Measurements from ENCODE around the gene PHYKPL.

The PHYKPL gene

DNA sequence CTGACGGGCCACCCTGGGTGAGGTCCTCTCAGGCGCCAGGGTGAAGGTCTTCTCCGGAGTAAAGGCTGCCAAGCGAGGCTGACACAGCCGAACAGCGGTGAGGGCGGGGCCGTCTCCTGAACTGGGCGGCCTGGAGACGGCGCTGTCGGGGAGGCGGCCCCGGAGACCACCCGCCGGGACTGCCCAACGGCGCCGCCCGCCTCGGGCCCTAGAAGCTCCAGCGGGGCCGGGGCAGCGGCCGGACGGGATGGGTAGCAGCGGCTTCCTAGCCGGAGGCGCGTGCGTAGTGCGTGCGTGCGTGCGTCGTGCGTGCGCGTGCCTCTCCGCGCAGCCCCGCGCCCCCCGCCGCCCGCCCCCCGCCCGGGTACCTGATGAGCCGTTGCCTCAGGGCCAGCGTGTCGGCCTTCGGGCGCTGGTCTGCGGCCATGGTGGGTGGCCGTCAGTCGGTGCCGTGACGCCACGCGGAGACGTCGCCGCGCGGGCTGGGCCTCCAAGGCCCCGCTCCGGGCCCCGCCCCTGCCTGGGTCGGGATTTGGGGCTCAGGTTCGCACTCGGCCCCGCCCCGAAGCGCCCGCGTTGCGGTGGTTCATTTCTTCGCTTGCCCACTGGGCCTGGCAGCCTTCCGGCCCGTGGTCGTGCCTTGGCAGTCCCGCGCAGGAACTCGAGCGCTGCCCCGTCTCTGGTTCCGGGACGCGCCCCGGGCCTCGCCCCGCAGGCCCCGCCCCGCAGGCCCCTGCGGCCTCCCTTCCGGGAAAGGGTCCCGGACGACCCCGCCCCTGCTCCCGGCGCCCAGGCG, at the start of gene PHYKPL:
PHYKPL (minus strand) TSS at position 679 of the 796 bp plus-strand sequence; CDS start at position 427, 252 bp downstream.
- DNase-seq: peak; percentile 78

- no peak for DNase-seq
These were observed 49.8 kb upstream of the PHYKPL start for GRCh38 chr5:178282391-178282790.

DNA sequence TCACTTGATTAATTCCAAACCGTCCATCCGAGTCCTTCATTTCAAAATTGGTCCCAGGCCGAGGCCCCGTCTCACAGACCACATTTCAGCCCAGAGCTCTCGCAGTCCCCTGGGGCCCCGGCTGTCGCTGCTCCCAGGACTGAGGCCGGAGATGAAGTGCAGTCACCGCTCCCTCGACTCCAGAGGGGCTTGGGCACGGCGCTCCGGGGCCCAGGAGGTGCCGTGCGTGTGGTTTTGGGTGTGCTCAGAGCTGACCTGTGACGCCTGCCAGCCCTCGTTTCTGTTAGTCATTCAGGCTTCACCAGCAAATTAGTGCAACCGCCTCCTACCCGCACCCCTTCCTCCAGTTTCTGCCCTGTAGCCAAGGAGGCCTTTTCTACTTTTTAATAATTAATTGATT, 48.7 kb upstream of the PHYKPL start:
- no peak for DNase-seq

DNA sequence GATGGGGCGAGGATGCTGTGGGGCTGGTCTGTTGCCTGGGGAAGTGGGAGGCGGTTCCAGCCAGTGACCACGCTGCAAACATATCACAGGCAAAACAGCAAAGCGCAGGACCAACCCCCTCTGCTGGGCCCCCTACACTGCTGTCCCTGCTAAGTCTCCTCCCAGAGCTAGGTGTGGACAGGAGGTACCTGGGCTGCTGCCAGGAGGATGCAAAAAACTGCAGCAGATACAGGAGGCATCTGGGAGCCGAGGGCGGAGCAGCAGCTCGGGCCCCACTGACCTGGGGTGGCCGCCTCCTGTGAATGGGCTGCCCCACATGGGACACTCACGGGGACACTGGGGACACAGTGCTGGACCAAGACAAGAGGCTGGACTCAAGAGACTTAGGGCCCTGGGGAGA, 48.0 kb upstream of the PHYKPL start:
- DNase-seq: no peak

DNA sequence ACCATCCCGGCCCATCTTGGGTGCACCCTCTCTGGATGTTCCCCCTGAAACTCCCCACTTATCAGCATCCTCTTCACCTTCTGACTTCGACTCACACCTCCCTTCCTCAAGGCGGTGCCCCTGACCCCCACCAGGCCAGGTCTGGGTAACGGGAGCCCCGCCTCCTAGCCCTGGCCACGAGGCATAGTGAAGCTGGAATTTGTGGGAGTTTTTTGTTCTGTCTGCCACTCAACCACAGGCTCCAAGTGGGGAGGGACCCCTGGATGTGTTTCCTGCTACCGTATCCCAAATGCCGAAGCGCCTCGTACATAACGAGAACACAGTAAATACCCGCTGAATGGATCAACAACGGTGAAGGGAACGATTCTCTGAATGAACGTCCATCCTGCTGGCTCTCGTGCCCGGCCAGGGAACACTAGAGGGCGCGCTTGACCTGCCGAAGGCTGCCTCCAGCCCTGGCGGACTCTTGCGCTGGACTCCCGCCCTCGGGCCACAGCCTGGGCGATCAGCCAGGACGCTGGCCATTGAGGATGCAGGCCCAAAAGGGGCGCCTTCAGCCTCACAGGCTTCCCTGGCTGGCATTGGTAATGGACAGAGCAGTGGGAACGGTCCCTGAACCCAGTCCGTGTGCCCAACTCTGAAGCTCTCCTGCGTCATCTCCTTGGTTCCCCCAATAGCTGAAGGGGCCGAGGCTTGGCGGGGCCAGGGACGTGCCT, 47.3 kb upstream of the PHYKPL start:
- DNase-seq: peak; percentile 92

DNA sequence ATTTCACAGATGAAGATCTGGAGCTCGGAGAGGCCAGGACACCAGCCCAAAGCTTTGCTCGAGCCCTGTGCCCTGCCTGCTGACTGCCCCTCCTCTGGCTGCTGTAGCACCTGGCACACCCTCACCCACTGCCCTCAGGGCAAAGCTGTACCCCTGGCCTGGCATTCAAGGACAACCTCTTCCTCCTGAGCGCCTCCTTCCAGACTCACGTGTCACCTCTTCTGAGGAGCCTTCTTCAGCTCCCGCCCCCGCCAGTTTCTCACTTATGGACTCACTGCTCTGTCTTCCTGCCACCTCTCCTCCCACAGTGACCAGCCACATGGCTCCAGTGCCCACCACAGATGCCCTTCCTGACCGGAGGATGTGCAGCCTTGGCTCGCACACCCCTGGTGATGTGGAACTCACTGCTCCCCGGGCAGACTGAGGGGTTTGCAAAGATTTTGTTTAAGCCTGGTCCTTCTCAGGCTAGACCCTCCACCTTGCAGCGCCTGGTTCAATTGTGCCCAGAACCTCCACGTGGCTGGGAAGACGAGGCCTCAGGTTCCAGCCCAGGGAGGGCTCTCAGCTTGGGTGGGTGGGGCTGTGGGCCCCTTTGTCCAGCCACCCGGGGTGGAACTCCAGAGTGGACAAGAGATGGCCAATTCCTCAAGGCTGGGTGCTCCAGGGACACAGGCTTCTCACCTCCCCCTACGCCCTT, 46.6 kb upstream of the PHYKPL start:
- no peak for DNase-seq

DNA sequence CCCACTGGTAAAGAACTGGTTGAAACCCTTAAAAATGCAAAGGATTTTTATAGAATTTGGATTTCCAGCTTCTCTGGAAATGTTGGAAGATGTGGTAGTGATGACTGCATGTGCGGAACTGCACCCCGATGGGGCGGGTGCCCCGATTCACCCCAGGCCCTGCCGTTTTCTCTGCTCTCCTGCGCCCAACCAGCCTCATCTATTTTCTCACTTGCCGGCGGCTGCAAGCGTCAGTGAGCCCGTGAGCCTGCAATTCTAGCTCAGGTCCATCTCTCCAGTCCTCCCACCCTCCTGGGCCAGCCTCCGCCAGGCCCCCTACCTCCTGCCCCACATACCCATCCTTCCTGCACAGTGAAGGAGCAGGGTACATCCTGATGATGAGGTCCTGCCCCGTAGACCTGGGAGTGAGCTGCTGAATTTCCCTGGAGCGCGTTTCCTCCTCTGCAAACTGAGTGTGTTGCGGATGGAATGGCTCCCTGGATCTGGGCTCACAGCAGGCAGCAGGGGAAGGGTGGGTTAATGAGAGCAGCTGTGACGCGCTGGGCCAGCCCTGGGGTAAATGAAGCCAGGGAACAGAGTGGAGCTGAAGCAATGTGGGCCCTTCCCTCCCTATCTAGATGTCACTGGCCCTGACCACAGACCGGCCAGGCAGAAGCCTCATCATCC, 45.9 kb upstream of the PHYKPL start:
- no peak for DNase-seq

DNA sequence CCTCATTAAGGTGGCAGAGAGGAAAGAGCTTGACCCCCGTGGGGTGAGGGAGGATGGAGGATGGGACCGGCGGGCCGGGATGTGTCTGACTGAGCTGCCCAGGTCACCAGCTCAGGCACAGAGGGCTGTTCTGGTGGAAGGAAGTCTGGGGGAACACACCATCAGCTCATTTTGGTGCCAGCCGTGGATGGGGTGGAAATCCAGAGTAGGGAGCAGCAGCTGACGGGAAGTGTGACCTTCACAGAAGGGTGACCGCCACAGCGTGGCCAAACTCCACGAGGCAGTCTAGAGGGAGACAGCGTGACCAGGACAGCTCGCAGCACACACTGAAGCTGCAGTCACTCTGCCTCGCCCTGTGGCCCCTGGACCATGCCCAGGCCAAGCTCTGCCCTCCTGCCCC, 45.3 kb upstream of the PHYKPL start:
- no peak for DNase-seq

- DNase-seq: no peak
These were observed 44.7 kb upstream of the PHYKPL start for GRCh38 chr5:178277346-178277745.

- no peak for DNase-seq
These were observed 42.4 kb upstream of the PHYKPL start for GRCh38 chr5:178274781-178275537.

- no peak for DNase-seq
These were observed 41.3 kb upstream of the PHYKPL start for GRCh38 chr5:178273665-178274541.

- DNase-seq: no peak
These were observed 40.4 kb upstream of the PHYKPL start for GRCh38 chr5:178273041-178273440.

GRCh38 chr5:178272591-178272990, 40.0 kb upstream of the PHYKPL start:
- no peak for DNase-seq

DNA sequence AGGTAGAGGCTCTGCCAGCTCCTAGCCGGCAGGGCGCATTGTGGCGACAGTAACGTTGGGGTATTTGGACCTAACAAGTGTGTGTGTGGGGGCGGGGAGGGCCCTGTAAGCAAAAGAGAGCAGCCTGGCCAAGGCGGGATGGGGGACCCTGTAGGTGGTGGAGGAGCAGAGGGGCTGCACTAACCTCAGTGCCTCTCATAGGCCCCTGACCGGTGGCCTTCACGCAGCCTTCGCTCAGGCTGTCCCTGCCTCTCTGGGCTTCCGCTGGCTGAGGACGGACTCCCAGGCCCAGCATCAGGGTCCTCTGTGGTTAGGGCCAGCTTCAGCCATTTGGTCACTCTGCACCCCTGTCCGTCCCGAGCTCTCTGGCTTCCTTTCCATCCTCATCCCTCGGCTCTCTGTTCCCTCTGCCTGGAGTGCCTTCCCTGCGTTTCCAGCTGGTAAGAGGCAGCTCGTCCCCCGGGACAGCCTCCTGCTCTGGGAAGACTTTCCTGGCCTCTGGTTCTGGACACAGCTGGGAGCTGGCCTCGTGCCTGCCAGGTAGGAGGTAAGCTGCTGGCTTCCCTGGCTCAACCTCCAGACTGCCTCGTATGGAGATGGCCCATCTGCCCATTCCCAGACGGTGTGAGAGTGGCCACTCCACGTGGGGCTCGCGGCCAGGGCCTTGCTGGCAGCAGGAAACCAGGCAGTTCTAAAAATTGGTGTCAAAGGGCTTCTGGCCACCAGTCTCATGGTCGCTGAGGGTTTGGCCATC, 39.3 kb upstream of the PHYKPL start:
- DNase-seq: no peak

DNA sequence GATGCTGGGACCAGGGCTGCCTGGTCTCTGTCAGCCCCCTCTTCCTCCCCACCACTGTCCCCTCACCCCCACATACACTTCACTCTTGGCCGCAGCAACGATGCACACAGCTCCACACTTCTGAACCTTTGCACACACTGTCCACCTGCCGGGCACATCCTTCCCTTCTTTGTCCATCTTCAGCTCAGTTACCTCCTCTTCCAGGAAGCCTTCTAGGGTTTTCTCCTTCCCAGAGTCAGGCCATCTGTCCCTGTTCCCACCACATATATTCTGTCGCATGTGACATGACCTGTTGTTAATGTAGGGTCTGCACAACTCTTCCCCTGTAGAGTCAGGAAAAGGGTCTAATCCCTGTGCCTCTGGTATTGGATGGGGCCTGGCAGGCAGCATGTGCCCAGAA, 38.6 kb upstream of the PHYKPL start:
- DNase-seq: no peak

DNA sequence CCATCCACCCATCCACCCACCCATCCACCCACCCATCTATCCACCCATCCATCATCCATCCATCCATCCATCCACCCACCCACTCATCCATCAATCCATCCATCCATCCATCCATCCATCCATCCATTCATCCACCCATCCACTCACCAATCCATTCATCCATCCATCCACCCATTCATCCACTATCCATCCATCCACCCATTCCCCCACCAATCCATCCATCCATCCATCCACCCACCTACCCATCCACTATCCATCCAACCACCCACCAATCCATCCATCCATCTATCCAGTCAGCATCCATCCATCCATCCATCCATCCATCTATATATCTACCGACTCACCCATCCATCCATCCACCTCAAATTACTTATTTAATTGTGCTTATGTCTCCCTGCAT, 36.9 kb upstream of the PHYKPL start:
- no peak for DNase-seq

DNA sequence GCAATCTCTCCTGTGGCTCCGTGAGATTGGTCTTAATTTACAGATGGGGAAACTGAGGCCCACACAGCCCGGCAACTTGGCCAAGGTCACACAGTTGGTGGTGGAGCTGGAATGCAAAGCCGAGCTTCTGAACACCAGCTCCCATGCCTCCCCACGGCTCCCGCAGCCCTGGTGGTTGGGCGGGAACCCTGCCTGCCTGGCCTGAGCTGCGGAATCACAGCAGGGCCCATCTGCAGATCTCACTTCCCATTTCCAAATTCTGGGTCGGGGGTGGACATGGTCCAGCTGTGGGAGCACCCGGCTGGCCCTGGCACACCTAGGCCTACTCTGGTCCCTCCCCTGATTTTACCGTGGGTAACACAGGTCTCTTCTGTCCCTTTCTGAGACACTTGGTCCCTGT, 35.3 kb upstream of the PHYKPL start:
- DNase-seq: no peak

DNA sequence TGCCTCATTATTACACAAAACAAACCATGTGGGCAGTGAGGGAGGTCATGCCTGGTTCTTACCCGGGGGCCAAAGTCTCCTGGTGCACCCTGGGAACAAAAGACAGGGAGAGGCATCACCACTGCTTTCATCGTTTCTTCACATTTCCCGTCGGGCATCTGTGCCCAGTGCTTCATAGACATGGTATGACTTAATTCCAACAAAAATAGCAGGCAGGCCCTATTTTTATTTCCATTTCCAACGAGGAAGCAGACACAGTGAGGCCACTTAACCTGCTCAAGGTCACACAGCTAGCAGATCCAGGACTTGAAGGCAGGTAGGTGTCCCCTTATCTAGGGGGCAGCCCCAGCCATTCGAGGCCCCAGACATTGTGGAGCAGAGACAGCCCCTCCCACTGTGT, 34.6 kb upstream of the PHYKPL start:
- DNase-seq: no peak

GRCh38 chr5:178266581-178266980, 34.0 kb upstream of the PHYKPL start:
- DNase-seq: no peak

DNA sequence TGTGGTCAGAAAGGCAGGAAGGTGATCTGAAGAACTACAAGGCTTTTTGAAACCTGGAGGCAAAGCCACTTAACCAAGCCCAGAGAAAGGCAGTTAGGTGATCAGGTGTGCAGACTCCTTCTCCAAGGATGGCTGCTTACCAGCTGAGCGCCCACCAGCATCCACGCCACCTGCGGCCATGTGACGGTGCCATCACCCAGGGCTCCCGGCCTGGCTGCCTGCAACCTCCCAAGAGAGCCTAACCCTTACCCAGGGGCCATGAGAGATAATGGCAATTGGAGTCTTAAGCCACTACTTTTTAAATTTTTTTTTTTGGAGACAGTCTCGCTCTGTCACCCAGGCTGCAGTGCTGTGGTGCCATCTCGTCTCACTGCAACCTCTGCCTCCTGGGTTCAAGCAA, 33.1 kb upstream of the PHYKPL start:
- no peak for DNase-seq

DNA sequence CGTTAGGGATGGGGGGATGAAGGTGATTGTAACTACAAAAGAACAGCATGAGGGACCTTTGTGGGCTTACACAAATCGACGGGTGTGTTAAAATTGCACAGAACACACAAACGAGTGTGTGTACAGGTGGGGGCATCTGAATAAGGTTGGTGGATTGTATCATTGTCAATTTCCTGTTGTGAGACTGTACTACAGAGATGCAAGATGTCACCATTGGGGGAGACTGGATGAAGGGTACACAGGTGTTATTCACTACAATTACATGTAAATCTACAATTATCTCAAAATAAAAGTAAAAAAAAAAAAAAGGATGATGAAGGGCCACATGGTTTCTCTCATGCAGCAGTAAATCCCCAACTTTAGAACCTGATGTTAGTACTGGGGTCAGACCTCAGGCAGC, 31.4 kb upstream of the PHYKPL start:
- DNase-seq: no peak
